GM20431 (cell line): ENCODE data around the gene BICRA.
"Not testable (repeated sequence)": the region's sequence is repeated elsewhere in the genome, so short reads cannot be mapped to it uniquely, and the experiment has no call there.

Experiments
- in situ Hi-C: fragments of 300-500 bp; cut with MseI, MboI; formaldehyde crosslinking; loops from one replicate; pipeline ENCODE4 v1.15.0; 2020; ENCODE audit warnings: low sequenced_read_pairs; ENCODE audit not compliant: unreplicated experiment

BICRA gene

GRCh38 chr19:47608969-47609905, at the start of gene BICRA:
BICRA (plus strand) TSS chr19:47609134; CDS start chr19:47673575, 64,441 bp downstream.
- in situ Hi-C loops: no loop called here

- in situ Hi-C loops: no loop called here
These were observed 47.9 kb upstream of the BICRA start for GRCh38 chr19:47560999-47561398.

GRCh38 chr19:47561440-47562057, 47.4 kb upstream of the BICRA start:
- in situ Hi-C loops: no loop called here

- in situ Hi-C loops: no loop called here
These were observed 44.9 kb upstream of the BICRA start for GRCh38 chr19:47564081-47564480.

- in situ Hi-C loops: no loop called here
These were observed 39.6 kb upstream of the BICRA start for GRCh38 chr19:47569331-47569730.

- in situ Hi-C loops: no loop called here
These were observed 36.3 kb upstream of the BICRA start for GRCh38 chr19:47572635-47573034.

- in situ Hi-C loops: no loop called here
These were observed 35.6 kb upstream of the BICRA start, which contains the start of gene ZNF541 for GRCh38 chr19:47573071-47574026. ZNF541 (minus strand) TSS chr19:47573148; CDS start chr19:47555856, 17,292 bp downstream.

GRCh38 chr19:47580397-47580796, 28.5 kb upstream of the BICRA start:
- in situ Hi-C loops: no loop called here

GRCh38 chr19:47581605-47582319, 27.2 kb upstream of the BICRA start:
- in situ Hi-C loops: no loop called here

- in situ Hi-C loops: no loop called here
These were observed 26.5 kb upstream of the BICRA start for GRCh38 chr19:47582320-47582909.

- in situ Hi-C loops: not testable (repeated sequence)
These were observed 25.8 kb upstream of the BICRA start for GRCh38 chr19:47583161-47583560.

GRCh38 chr19:47587295-47587694, 21.6 kb upstream of the BICRA start:
- in situ Hi-C loops: no loop called here

GRCh38 chr19:47589824-47590223, 19.1 kb upstream of the BICRA start:
- in situ Hi-C loops: no loop called here

- in situ Hi-C loops: no loop called here
These were observed 15.1 kb upstream of the BICRA start for GRCh38 chr19:47593860-47594259.

GRCh38 chr19:47595944-47596343, 13.0 kb upstream of the BICRA start:
- in situ Hi-C loops: no loop called here

GRCh38 chr19:47598407-47599349, 10.3 kb upstream of the BICRA start:
- in situ Hi-C loops: no loop called here

- in situ Hi-C loops: not testable (repeated sequence)
These were observed 9.2 kb upstream of the BICRA start for GRCh38 chr19:47599671-47600245.
